Tibial nerve (tissue), 4 donors: Measurements from ENCODE around the gene PSMB2. TPM values are rescaled to one million over a fixed set of nuclear protein-coding genes. Genes with fewer than 3 reads are reported as not detected.

ENCODE experiments used
- DNase-seq, 2 donors: peaks; one replicate each; pipeline ENCODE4 v3.0.0-alpha.2; 2019; ENCODE audit warnings: low spot score in 2 of 2
- H3K27ac ChIP-seq, 4 donors: fragments of 200-600 bp; sonication (generic) in 3 of 4; one replicate each; pipeline ENCODE4 v1.5.1; 2017 to 2019; ENCODE audit warnings: mild to moderate bottlenecking in 1 of 4
- H3K27me3 ChIP-seq, 2 donors: fragments of 200-600 bp; sonication (generic) in 1 of 2; one replicate each; pipeline versions ENCODE4 v1.5.1 to v1.6.0; 2017 to 2019
- H3K36me3 ChIP-seq, 3 donors: fragments of 200-600 bp; sonication (generic); one replicate each; pipeline ENCODE4 v1.5.1; 2018 to 2019
- H3K4me1 ChIP-seq, 4 donors: fragments of 200-600 bp; sonication (generic) in 3 of 4; one replicate each; pipeline ENCODE4 v1.5.1; 2017 to 2019
- H3K4me3 ChIP-seq, 4 donors: fragments of 200-600 bp; sonication (generic) in 3 of 4; one replicate each; pipeline ENCODE4 v1.5.1; 2017 to 2019; ENCODE audit warnings: mild to moderate bottlenecking in 1 of 4, moderate library complexity in 1 of 4
- H3K9me3 ChIP-seq, 4 donors: fragments of 200-600 bp; sonication (generic) in 3 of 4; one replicate each; pipeline ENCODE4 v1.5.1; 2017 to 2019
- CTCF ChIP-seq, 5 experiments: fragments of 200-600 bp in 3 of 5; fragments of 450-650 bp in 2 of 5; sonication (generic) in 3 of 5; IDR thresholded peaks; one replicate each; pipeline ENCODE4 v1.5.1; 2016 to 2019; ENCODE audit warnings: antibody characterized with exemption in 5 of 5, mild to moderate bottlenecking in 3 of 5, moderate library complexity in 2 of 5
- EP300 ChIP-seq, 2 donors: sonication (generic); formaldehyde crosslinking; IDR thresholded peaks; one replicate each; pipeline ENCODE4 v1.6.1; 2017; ENCODE audit warnings: antibody characterized with exemption in 2 of 2, mild to moderate bottlenecking in 1 of 2
- POLR2A ChIP-seq, 2 donors: fragments of 450-650 bp; IDR thresholded peaks; one replicate each; pipeline ENCODE4 v1.6.1; 2017; ENCODE audit warnings: antibody characterized with exemption in 2 of 2, mild to moderate bottlenecking in 2 of 2, moderate library complexity in 2 of 2
- WGBS, 2 donors: methylation state at CpG; one replicate each; pipeline ENCODE4 v1.1.5; 2018; 5-methylcytosine and 5-hydroxymethylcytosine counted together
- total RNA-seq, 4 donors: library from RNA; depleted of rRNA; stranded (reverse); fragments of >200 nt; gene quantifications; one replicate each; pipeline ENCODE4 v1.1.0, GENCODE V29; 2016

The PSMB2 gene
- total RNA-seq, 4 donors from 2014 or later = 24.9 to 41.4 (median 33.8) TPM

- Histone ChIP-seq H3K9me3 (no peaks in the 10 kb centered on the region), H3K4me1 (peaks cover 0 to 82% (median 30%) of the 10 kb centered on the region in 4 donors), H3K4me3 (peak within 1 kb of the TSS; percentile 74 to 92 (median 83)), H3K27me3 (no peaks in the 10 kb centered on the region), H3K36me3 (peaks cover 0 to 39% (median 1%) of the 10 kb centered on the region in 3 donors), H3K27ac (peak within 1 kb of the TSS; percentile 86 to 99 (median 97))
- DNase-seq = peak; percentile 93 to 94
- TF ChIP-seq POLR2A (IDR thresholded peaks at IDR 0.05) (peak; percentile 35 to 36), CTCF (IDR thresholded peaks at IDR 0.05) (peak in 2 of 5 experiments; percentile 11 to 54), EP300 (IDR thresholded peaks at IDR 0.05) (peak; percentile 2 to 64)
- 0 to 1% methylated on average over 44 to 53 of the region's 58 CpGs for WGBS, 2 donors
These were observed 83.5 kb downstream of the PSMB2 start, which contains the start of gene NCDN for GRCh38 chr1:35557611-35558373. Gene NCDN, plus strand, starts transcription at chr1:35557799. Its CDS starts 392 bp downstream, at chr1:35558191.

DNA sequence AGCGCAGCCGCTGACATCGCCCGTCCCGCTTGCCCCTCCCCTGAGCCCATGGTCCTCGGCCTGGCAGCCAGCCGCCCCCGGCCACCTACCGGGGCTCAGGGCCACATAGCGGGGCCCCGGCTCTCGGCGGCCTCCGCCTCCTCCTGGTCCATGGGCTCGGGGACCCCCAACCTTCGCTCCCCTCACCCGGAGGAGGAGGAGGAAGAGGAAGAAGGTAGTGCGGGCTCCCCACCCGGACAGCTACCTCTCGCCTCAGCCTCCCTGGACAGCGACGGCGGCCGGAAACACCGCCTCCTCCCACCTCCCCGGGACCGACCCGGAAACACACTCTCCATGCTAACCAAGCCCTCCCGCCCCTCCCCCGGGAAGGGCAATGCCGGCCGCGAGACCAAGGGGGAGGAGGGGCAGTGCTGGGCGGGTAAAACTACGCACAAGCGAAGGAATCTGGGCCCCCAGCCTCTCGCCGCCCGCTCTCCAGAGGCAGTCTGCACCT is 84.2 kb downstream of the PSMB2 start, which contains the start of gene KIAA0319L:
Gene KIAA0319L, minus strand, starts transcription at position 286 of the 493 bp plus-strand sequence. CDS start 2,912 bp downstream, outside the sequence.
- no peaks in the 10 kb centered on the region for H3K27me3 ChIP-seq
- no peaks in the 10 kb centered on the region for H3K9me3 ChIP-seq
- peak within 1 kb of the TSS; percentile 86 to 99 (median 97) for H3K27ac ChIP-seq
- H3K4me1 ChIP-seq = peaks cover 0 to 80% (median 30%) of the 10 kb centered on the region in 4 donors
- peak within 1 kb of the TSS; percentile 74 to 92 (median 83) for H3K4me3 ChIP-seq
- TF ChIP-seq CTCF (IDR thresholded peaks at IDR 0.05) = no peak
- peak; percentile 55 to 84 for TF ChIP-seq EP300 (IDR thresholded peaks at IDR 0.05)
- peak in 1 of 2 donors; percentile 45 for TF ChIP-seq POLR2A (IDR thresholded peaks at IDR 0.05)
- H3K36me3 ChIP-seq = peaks cover 0 to 39% (median 6%) of the 10 kb centered on the region in 3 donors
- no peak for DNase-seq
- 1 to 2% methylated on average over 28 to 34 of the region's 39 CpGs for WGBS, 2 donors

GRCh38 chr1:35556484-35557117 is 84.7 kb downstream of the PSMB2 start:
- Histone ChIP-seq H3K4me3 (peak overlapping the region; percentile 74 to 92 (median 83)), H3K27ac (peak overlapping the region; percentile 86 to 99 (median 97)), H3K4me1 (peaks cover 0 to 76% (median 30%) of the 10 kb centered on the region in 4 donors), H3K9me3 (no peaks in the 10 kb centered on the region), H3K27me3 (no peaks in the 10 kb centered on the region), H3K36me3 (peaks cover 0 to 39% (median 6%) of the 10 kb centered on the region in 3 donors)
- TF ChIP-seq POLR2A (IDR thresholded peaks at IDR 0.05) = no peak
- TF ChIP-seq CTCF (IDR thresholded peaks at IDR 0.05) = no peak
- TF ChIP-seq EP300 (IDR thresholded peaks at IDR 0.05) = no peak
- WGBS, 2 donors = 1 to 2% methylated on average over 5 to 17 of the region's 17 CpGs
- DNase-seq = no peak

DNA sequence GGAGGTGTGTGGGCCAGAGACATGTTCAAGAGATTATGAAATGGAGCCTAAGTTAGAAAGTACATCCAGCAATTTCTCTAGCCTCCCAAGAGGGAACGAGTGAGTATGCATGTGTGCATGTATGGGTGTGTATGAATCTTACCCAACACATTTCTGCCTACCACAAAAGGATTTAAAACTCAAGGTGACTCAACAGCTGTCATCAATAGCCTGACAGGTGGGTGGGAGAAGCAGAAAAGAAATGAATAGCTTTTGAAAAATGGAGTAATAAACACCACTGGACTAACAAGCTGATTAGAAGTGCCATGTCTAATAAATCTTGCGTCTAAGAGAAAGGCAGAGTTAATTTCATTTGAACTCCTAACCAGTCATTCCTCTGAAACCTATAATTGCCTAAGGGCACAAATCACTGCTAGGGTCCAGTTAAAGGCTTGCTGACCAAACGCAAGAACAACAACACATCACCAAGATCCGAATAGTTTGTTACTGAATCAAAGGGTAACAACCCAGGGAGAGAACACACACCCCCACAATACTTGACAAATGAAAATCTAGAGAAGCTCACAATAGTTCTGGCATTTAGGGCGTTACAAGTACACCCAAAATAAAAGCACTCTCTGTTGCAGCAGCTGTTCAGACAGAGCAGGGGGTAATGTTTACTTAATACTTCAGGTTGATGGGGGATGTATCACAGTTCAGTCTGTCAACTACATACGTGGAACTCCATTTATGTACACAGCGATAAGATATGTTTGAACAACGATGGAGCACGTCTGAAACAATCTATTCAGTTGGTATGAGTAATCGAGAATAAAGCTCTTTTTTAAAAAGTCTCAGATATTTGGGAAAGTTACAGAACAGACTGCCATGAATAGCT is 85.5 kb downstream of the PSMB2 start:
- DNase-seq = no peak
- peaks cover 0 to 39% (median 6%) of the 10 kb centered on the region in 3 donors for H3K36me3 ChIP-seq
- H3K4me3 ChIP-seq = peak overlapping the region in 2 of 4 donors; percentile 82 to 84
- H3K27ac ChIP-seq = peak overlapping the region in 3 of 4 donors; percentile 96 to 99 (median 98)
- H3K4me1 ChIP-seq = peaks cover 0 to 74% (median 30%) of the 10 kb centered on the region in 4 donors
- TF ChIP-seq POLR2A (IDR thresholded peaks at IDR 0.05) (no peak), EP300 (IDR thresholded peaks at IDR 0.05) (no peak), CTCF (IDR thresholded peaks at IDR 0.05) (no peak)
- no peaks in the 10 kb centered on the region for H3K27me3 ChIP-seq
- WGBS, 2 donors = 41% methylated on average over 10 of the region's 10 CpGs
- no peaks in the 10 kb centered on the region for H3K9me3 ChIP-seq
